MM.1S (cell line): ENCODE results near the gene RNF144B.

Experiments used
- DNase-seq: peaks from one replicate; pipeline ENCODE4 v3.0.0-alpha.2; 2015
- H2AFZ ChIP-seq: fragments of 300-600 bp; sonication (generic); 2 replicates; pipeline ENCODE4 v1.6.0; 2016; ENCODE audit warnings: antibody characterized with exemption, low read length
- H3F3A ChIP-seq: fragments of 300-600 bp; sonication (generic); 2 replicates; pipeline ENCODE4 v1.6.1; 2016; ENCODE audit warnings: mild to moderate bottlenecking, antibody characterized with exemption, low read length, moderate library complexity, mixed read lengths; ENCODE audit not compliant: insufficient read depth
- H3K27ac ChIP-seq: fragments of 300-600 bp; sonication (generic); 2 replicates; pipeline ENCODE4 v1.5.1; 2016; ENCODE audit warnings: mild to moderate bottlenecking, low read length
- H3K27me3 ChIP-seq: fragments of 300-600 bp; sonication (generic); replicated peaks from 2 replicates; pipeline ENCODE4 v1.6.0; 2016; ENCODE audit warnings: low read length; ENCODE audit not compliant: insufficient read depth
- H3K36me3 ChIP-seq: fragments of 300-600 bp; sonication (generic); replicated peaks from 2 replicates; pipeline ENCODE4 v1.6.1; 2016; ENCODE audit warnings: mild to moderate bottlenecking, low read length, mixed read lengths; ENCODE audit not compliant: insufficient read depth
- H3K4me1 ChIP-seq: fragments of 300-600 bp; sonication (generic); 2 replicates; pipeline ENCODE4 v1.6.1; 2016; ENCODE audit warnings: low read length, mixed read lengths
- H3K4me2 ChIP-seq: fragments of 300-600 bp; sonication (generic); 2 replicates; pipeline ENCODE4 v1.6.0; 2016; ENCODE audit warnings: low read depth, low read length
- H3K4me3 ChIP-seq: fragments of 300-600 bp; sonication (generic); 2 replicates; pipeline ENCODE4 v1.5.1; 2016; ENCODE audit warnings: low read length, mixed read lengths
- H3K79me2 ChIP-seq: fragments of 300-600 bp; sonication (generic); 2 replicates; pipeline ENCODE4 v1.6.1; 2016; ENCODE audit warnings: mixed run types, low read length, mixed read lengths
- H3K9ac ChIP-seq: fragments of 300-600 bp; sonication (generic); 2 replicates; pipeline ENCODE4 v1.6.1; 2016; ENCODE audit warnings: low read length, mixed read lengths
- H3K9me2 ChIP-seq: fragments of 300-600 bp; sonication (generic); replicated peaks from 2 replicates; pipeline ENCODE4 v1.6.1; 2016; ENCODE audit warnings: mild to moderate bottlenecking, low read length, mixed read lengths; ENCODE audit not compliant: insufficient read depth
- H3K9me3 ChIP-seq: fragments of 300-600 bp; sonication (generic); replicated peaks from 2 replicates; pipeline ENCODE4 v1.6.1; 2016; ENCODE audit warnings: mild to moderate bottlenecking, low read length, mixed read lengths; ENCODE audit not compliant: insufficient read depth
- H4K20me1 ChIP-seq: fragments of 300-600 bp; sonication (generic); 2 replicates; pipeline ENCODE4 v1.6.1; 2016; ENCODE audit warnings: mild to moderate bottlenecking, low read length, moderate library complexity, mixed read lengths; ENCODE audit not compliant: insufficient read depth
- CTCF ChIP-seq: fragments of 300-600 bp; sonication (generic); IDR thresholded peaks from 2 replicates; pipeline ENCODE4 v1.5.1; 2016; ENCODE audit warnings: antibody characterized with exemption, low read length, mixed read lengths
- EZH2 ChIP-seq: fragments of 300-600 bp; sonication (generic); optimal IDR thresholded peaks from 2 replicates; pipeline ENCODE3; 2017; ENCODE audit warnings: low read depth, mild to moderate bottlenecking, antibody characterized with exemption, low read length, mixed read lengths
- EZH2phosphoT487 ChIP-seq: fragments of 300-600 bp; sonication (generic); IDR thresholded peaks from 2 replicates; pipeline ENCODE4 v1.6.1; 2018; ENCODE audit warnings: antibody characterized with exemption, low read length

RNF144B gene

GRCh38 chr6:18509871-18510643, 122.9 kb downstream of the RNF144B start:
- no peaks in the 10 kb centered on the region for H3K27me3 ChIP-seq
- no peaks in the 10 kb centered on the region for H3K9me3 ChIP-seq
- no peaks in the 10 kb centered on the region for H3K9me2 ChIP-seq
- H3K4me2 ChIP-seq: no peak overlapping the region
- H3K9ac ChIP-seq: no peak overlapping the region
- H3K27ac ChIP-seq: no peak overlapping the region
- H4K20me1 ChIP-seq: no peaks in the 10 kb centered on the region
- H3K79me2 ChIP-seq: no peaks in the 10 kb centered on the region
- no peak overlapping the region for H3K4me3 ChIP-seq
- DNase-seq: no peak
- H3K36me3 ChIP-seq: no peaks in the 10 kb centered on the region
- TF ChIP-seq CTCF (no peak), EZH2 (no peak), EZH2phosphoT487 (no peak)
- no peaks in the 10 kb centered on the region for H3K4me1 ChIP-seq
- H2AFZ ChIP-seq: no peak overlapping the region
- no peaks in the 10 kb centered on the region for H3F3A ChIP-seq

GRCh38 chr6:18510644-18511033, 123.5 kb downstream of the RNF144B start:
- Histone ChIP-seq H3K4me1 (no peaks in the 10 kb centered on the region), H3K79me2 (no peaks in the 10 kb centered on the region), H3K4me2 (no peak overlapping the region), H3K9me3 (no peaks in the 10 kb centered on the region), H2AFZ (no peak overlapping the region), H3K9ac (no peak overlapping the region), H3K4me3 (no peak overlapping the region), H3K36me3 (no peaks in the 10 kb centered on the region), H3K27ac (no peak overlapping the region), H3K27me3 (no peaks in the 10 kb centered on the region), H4K20me1 (no peaks in the 10 kb centered on the region), H3F3A (no peaks in the 10 kb centered on the region), H3K9me2 (no peaks in the 10 kb centered on the region)
- no peak for DNase-seq
- no peak for TF ChIP-seq EZH2phosphoT487
- no peak for TF ChIP-seq CTCF
- TF ChIP-seq EZH2: no peak

GRCh38 chr6:18511211-18511610, 124.1 kb downstream of the RNF144B start:
- H3K4me2 ChIP-seq: no peak overlapping the region
- no peaks in the 10 kb centered on the region for H3K27me3 ChIP-seq
- TF ChIP-seq CTCF (no peak), EZH2phosphoT487 (no peak), EZH2 (no peak)
- H3K9me2 ChIP-seq: no peaks in the 10 kb centered on the region
- no peaks in the 10 kb centered on the region for H3K79me2 ChIP-seq
- no peaks in the 10 kb centered on the region for H3K9me3 ChIP-seq
- H3K27ac ChIP-seq: no peak overlapping the region
- H3K4me1 ChIP-seq: no peaks in the 10 kb centered on the region
- no peak overlapping the region for H3K9ac ChIP-seq
- H3K4me3 ChIP-seq: no peak overlapping the region
- H4K20me1 ChIP-seq: no peaks in the 10 kb centered on the region
- H2AFZ ChIP-seq: no peak overlapping the region
- DNase-seq: no peak
- no peaks in the 10 kb centered on the region for H3F3A ChIP-seq
- H3K36me3 ChIP-seq: no peaks in the 10 kb centered on the region
